Effector CD4-positive, alpha-beta T cell (primary cell): ENCODE data around the gene CACNA1B.
"Not testable (repeated sequence)": the region's sequence is repeated elsewhere in the genome, so short reads cannot be mapped to it uniquely, and the experiment has no call there.

ENCODE experiments used
- DNase-seq: peaks from one replicate; pipeline ENCODE4 v3.0.0-alpha.2; 2020

The CACNA1B gene

GRCh38 chr9:138015021-138015829, 137.6 kb downstream of the CACNA1B start:
- DNase-seq = no peak

- DNase-seq = no peak
Observed at GRCh38 chr9:138016406-138017187, 139.0 kb downstream of the CACNA1B start.

DNA sequence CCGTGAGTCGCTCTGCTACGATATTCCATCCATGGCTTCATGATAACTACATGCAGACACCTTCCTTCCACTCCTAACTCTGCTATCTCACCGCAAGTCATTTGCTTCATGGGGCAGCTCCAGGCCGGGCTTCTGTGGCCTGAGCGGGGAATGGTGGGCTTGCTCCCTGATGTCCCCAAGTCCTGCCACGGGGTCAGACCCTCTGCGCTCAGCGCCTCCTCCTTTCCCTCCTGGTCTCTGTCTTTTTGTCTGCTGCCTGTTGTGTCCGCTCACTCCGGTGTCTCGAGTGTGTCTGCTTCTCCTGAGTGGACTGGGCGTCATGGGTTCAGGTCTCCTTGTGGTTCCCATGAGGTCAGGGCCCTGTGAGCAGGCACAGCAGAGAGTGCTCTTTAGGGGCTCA, 139.6 kb downstream of the CACNA1B start:
- DNase-seq = no peak

DNA sequence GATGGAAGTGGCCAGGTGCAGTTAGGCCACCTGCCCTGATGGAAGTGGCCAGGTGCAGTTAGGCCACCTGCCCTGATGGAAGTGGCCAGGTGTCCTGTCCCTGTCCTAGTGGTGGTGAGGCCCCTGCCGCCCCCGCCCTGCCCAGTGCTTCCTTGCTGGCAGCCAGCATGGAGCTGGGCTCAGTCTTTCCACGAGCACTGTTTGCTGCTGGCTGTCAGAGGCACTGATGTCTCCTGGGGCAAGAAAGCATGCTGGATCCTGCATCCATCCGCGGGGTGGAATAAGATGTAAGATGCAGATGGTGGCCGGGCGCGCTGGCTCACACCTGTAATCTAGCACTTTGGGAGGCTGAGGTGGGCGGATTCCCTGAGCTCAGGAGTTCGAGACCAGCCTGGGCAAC, 141.9 kb downstream of the CACNA1B start:
- DNase-seq = not testable (repeated sequence)

- no peak for DNase-seq
Observed at GRCh38 chr9:138020120-138020794, 142.7 kb downstream of the CACNA1B start.

DNA sequence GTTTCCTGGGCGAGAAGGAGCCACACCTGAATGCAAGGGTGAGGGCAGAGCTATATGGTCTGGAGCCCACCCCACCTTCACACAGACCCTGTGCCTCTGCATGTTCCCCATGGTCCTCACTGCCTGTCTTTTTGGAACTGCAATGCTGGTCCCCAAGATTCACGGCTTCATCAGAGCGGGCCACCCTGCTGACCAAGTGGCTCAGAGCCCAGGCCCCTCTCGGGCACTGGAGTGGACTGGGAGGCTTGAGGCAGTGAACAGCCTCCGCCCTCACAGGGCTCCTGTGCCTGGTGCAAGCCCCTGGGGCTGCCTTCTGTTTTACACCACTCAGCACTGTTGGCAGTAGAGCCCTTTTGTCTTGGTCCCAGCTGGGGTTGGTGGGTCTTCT, 143.2 kb downstream of the CACNA1B start:
- DNase-seq = no peak

DNA sequence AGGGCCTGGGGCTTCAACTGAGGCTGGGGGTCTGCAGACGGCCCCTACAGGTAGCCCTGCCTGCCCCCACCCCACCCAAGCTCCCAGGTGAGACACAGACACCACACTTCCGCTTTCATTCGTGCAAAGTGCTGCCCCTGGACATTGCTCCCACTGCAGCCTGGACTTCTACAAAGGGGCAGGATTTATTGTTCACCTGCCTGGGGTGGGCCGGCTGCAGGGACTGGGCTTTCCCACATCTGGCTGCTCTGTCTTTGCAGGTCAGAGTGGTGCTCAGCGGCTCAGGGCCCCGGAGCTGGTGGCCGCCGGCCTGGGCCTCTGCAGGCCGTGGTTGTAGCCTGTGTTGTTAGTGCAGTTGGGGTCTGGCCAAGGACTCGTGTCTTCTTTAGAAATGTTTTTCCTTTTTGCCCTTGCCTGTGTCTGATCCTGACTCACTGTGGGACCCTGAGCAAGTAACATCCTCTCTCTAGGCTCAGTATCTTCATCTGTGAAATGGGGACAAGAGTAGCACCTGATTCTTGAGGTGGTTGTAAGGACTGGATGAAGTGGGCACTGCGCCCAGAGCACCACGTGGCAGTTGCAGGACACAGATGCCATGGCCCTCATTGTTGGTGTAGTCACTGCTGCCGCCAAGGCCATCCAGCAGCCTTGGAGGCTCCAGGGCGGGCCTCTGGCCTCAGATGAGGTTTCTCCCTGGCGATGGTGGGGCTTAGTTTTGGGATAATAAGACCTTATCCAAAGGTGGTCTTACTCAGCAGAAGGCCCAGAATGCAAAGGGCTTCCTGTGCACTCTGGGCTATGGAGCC, 143.9 kb downstream of the CACNA1B start:
- no peak for DNase-seq

DNA sequence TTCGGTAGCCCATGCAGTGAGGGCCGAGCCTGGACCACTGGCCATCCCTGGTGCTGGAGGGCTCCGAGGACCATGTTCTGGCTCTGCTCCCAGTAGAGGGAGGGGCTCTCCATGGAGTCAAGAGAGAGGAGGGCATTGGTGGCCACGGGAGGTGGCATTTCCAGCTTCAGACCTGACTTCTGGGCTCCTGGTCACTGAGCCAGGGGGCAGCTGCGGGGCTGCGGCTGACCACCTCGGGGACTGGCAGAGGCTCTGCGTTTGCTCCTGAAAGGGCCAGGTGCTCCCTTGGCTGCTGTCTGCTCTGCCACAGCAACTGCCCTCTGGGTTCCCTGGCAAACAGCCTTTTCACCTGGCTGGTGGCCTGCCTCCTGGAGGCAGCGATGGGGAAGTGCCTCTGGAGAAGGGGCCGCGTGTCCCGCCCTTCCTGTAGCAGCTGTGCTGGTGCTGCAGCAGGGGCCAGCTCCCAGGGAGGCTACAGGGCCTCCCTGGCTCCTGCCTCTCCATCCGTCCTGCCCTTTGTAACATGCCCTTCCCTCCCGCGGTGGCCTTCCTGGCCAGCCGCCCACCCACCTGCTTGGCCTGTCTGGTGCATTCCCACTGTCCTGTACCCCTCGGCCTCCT, 144.6 kb downstream of the CACNA1B start:
- no peak for DNase-seq

- no peak for DNase-seq
Observed at GRCh38 chr9:138022756-138023393, 145.3 kb downstream of the CACNA1B start.

- DNase-seq = no peak
Observed at GRCh38 chr9:138023394-138024124, 146.0 kb downstream of the CACNA1B start.

DNA sequence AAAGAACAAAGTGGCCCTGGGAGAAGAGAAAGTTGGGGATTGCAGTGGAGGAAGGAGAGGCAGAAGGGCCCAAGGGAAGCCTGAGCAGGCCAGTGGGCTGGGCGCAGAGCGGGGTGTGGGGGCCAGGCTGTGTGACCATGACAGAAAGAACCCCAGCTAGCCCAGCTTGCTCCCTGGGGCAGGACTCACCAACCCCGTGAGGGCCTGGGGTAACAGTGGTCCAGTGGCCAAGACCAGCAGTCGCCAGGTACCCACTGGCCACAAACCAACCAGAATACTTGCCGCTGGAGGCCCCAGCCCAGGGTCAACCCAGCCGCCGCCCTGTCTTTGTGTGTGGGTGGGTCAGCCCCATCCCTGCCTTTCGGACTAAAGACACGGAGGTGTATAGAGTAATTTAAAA, 146.5 kb downstream of the CACNA1B start:
- no peak for DNase-seq

DNA sequence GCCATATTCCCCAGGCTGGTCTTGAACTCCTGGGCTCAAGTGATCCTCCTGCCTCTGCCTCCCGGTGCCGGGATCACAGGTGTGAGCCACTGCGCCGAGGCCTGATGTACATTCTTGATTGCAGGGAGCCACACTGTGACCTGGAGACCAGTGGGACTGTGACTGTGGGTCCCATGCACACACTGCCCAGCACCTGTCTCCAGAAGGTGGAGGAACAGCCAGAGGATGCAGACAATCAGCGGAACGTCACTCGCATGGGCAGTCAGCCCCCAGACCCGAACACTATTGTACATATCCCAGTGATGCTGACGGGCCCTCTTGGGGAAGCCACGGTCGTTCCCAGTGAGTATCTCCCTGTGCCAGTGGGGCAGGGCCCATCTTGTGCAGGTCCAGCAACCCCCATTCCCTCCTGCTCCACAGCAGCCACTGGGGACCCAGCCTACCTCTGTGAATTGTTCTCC, 147.3 kb downstream of the CACNA1B start:
- no peak for DNase-seq

DNA sequence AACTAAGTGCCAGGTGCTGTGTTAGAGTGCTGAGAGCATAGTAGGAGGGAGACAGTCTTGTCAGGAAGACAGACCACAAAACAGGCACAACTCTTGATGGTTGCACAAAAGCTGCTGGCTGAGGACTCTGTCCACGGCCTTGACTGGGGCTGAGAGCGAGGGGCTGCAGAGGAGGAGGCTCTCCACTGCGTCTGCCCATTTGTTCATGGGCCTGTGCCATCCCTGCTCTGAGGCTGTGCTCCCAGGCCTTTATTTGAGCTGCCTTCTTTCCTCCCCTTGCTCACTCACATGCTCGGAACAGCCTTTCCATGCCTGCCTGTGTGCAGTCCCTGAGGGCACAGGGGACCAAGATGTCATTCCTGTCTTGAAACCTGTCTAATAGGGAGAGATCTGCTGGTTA, 147.8 kb downstream of the CACNA1B start:
- DNase-seq = no peak

- no peak for DNase-seq
Observed at GRCh38 chr9:138025908-138026307, 148.3 kb downstream of the CACNA1B start.

- no peak for DNase-seq
Observed at GRCh38 chr9:138028596-138028995, 151.0 kb downstream of the CACNA1B start.

GRCh38 chr9:138031186-138031585, 153.6 kb downstream of the CACNA1B start:
- no peak for DNase-seq

DNA sequence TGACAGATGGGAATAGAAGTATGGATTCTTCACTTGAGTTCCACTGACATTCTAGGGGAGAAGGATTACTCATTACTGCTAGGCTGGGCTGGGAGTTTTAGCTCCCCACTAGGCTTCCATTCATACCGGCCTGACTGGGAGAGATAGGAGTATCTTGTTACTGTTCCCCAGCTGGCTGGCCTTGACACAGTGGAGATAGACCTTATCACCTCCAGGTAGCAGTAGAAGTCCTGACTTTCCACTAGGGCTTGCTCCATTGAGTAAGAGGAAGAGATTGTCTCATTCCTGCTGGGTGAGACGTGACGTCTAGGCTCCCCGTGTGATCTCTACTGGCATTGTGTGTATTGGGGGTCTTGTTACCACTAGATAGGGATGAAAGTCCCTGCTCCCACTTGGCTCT, 156.4 kb downstream of the CACNA1B start:
- no peak for DNase-seq

GRCh38 chr9:138037140-138037539, 159.6 kb downstream of the CACNA1B start:
- DNase-seq = no peak

- DNase-seq = no peak
Observed at GRCh38 chr9:138038244-138038671, 160.7 kb downstream of the CACNA1B start.
